ENCODE measurements around the gene DIP2C.

DNA sequence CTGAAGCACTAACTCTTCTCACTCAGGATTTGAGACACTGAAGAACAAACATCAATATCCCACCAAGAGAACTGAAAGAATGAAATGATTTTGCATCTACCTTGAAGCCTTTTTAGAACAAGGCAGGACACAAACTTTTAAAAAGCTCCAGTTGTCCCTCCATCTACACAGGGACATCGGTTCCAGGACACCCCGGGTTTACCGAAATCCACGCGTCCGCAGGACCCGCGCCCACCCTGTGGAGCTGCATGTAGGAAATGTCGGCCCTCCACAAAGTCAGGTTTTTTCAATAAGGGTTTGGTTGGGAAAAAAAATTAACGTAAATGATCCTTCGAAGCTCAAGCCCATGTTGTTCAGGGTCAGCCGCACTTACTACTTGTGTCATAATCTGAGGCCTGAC is 94.0 kb downstream of the DIP2C start:
- TF ChIP-seq CTCF (IDR thresholded peaks at IDR 0.05) (no peak), POLR2A (IDR thresholded peaks at IDR 0.05) (no peak)
